Neural cell (in vitro differentiated cells): ENCODE results near the gene SHC2. TPM values are rescaled to one million over a fixed set of nuclear protein-coding genes. Genes with fewer than 3 reads are reported as not detected.

Experiments used
- H2AFZ ChIP-seq: fragments of 200-600, 300-800 bp; sonication (generic), shearing (Covaris generic); 2 replicates; pipeline ENCODE4 v1.6.0; 2014; ENCODE audit warnings: low read depth, mild to moderate bottlenecking, antibody characterized with exemption, low read length, moderate library complexity
- H3F3A ChIP-seq: fragments of 200-600 bp; shearing (Covaris generic); 2 replicates; pipeline ENCODE4 v1.6.1; 2016; ENCODE audit warnings: mild to moderate bottlenecking, moderate library complexity, mixed read lengths, antibody characterized with exemption, low read length; ENCODE audit not compliant: insufficient read depth, poor library complexity, severe bottlenecking
- H3K27ac ChIP-seq: fragments of 200-600, 300-800 bp; sonication (generic), shearing (Covaris generic); 2 replicates; pipeline ENCODE4 v1.5.1; 2014; ENCODE audit warnings: mild to moderate bottlenecking, low read length, moderate library complexity
- H3K27me3 ChIP-seq: fragments of 300-800, 200-600 bp; sonication (generic), shearing (Covaris generic); 2 replicates; pipeline ENCODE4 v1.6.0; 2014; ENCODE audit warnings: mild to moderate bottlenecking, low read depth, low read length, moderate library complexity; ENCODE audit not compliant: insufficient read depth
- H3K36me3 ChIP-seq: fragments of 300-800, 200-600 bp; sonication (generic), shearing (Covaris generic); 2 replicates; pipeline ENCODE4 v1.5.1; 2014; ENCODE audit warnings: mild to moderate bottlenecking, antibody characterized with exemption, low read length, moderate library complexity; ENCODE audit not compliant: insufficient read depth
- H3K4me2 ChIP-seq: fragments of 300-800, 200-600 bp; sonication (generic), shearing (Covaris generic); 2 replicates; pipeline ENCODE4 v1.6.0; 2014; ENCODE audit warnings: mild to moderate bottlenecking, low read length
- H3K4me3 ChIP-seq: fragments of 300-800, 200-600 bp; sonication (generic), shearing (Covaris generic); 2 replicates; pipeline ENCODE4 v1.5.1; 2014; ENCODE audit warnings: mild to moderate bottlenecking, low read length, moderate library complexity
- H3K79me2 ChIP-seq: fragments of 200-600 bp; shearing (Covaris generic); replicated peaks from 2 replicates; pipeline ENCODE4 v1.6.0; 2014; ENCODE audit warnings: mild to moderate bottlenecking, low read length, moderate library complexity; ENCODE audit not compliant: insufficient read depth
- H3K9ac ChIP-seq: fragments of 300-800, 200-600 bp; sonication (generic), shearing (Covaris generic); 2 replicates; pipeline ENCODE4 v1.6.1; 2016; ENCODE audit warnings: mild to moderate bottlenecking, low read length, mixed read lengths
- H3K9me2 ChIP-seq: fragments of 200-600 bp; shearing (Covaris generic); 2 replicates; pipeline ENCODE4 v1.6.1; 2016; ENCODE audit warnings: mild to moderate bottlenecking, low read length, mixed read lengths; ENCODE audit not compliant: insufficient read depth
- H3K9me3 ChIP-seq: fragments of 200-600, 300-800 bp; sonication (generic), shearing (Covaris generic); 2 replicates; pipeline ENCODE4 v1.6.1; 2016; ENCODE audit warnings: mild to moderate bottlenecking, mixed run types, low read length, moderate library complexity, mixed read lengths
- H4K20me1 ChIP-seq: fragments of 200-600 bp; shearing (Covaris generic); 2 replicates; pipeline ENCODE4 v1.6.1; 2016; ENCODE audit warnings: mild to moderate bottlenecking, mixed run types; ENCODE audit not compliant: insufficient read depth
- EP300 ChIP-seq: fragments of 450-650 bp; conservative IDR thresholded peaks from 2 replicates; pipeline ENCODE4 v1.6.1; 2014; ENCODE audit warnings: antibody characterized with exemption, mild to moderate bottlenecking, moderate library complexity; ENCODE audit not compliant: poor library complexity, severe bottlenecking
- EZH2 ChIP-seq: fragments of 200-600, 300-800 bp; shearing (Covaris generic), sonication (generic); IDR thresholded peaks from 2 replicates; pipeline ENCODE4 v1.6.1; 2014; ENCODE audit warnings: antibody characterized with exemption, low read length, borderline replicate concordance, mild to moderate bottlenecking; ENCODE audit not compliant: insufficient read depth, poor library complexity, severe bottlenecking
- MXI1 ChIP-seq: fragments of 450-650 bp; conservative IDR thresholded peaks from 2 replicates; pipeline ENCODE4 v1.6.1; 2014; ENCODE audit warnings: antibody characterized with exemption, mild to moderate bottlenecking; ENCODE audit not compliant: poor library complexity, severe bottlenecking
- POLR2AphosphoS5 ChIP-seq: IDR thresholded peaks from 2 replicates; pipeline ENCODE4 v1.6.1; 2012
- RAD21 ChIP-seq: fragments of 450-650 bp; conservative IDR thresholded peaks from 2 replicates; pipeline ENCODE4 v1.6.1; 2014; ENCODE audit warnings: antibody characterized with exemption, mild to moderate bottlenecking, moderate library complexity
- SMC3 ChIP-seq: fragments of 450-650 bp; conservative IDR thresholded peaks from 2 replicates; pipeline ENCODE4 v1.6.1; 2014; ENCODE audit warnings: antibody characterized with exemption, mild to moderate bottlenecking, moderate library complexity; ENCODE audit not compliant: poor library complexity
- TAF1 ChIP-seq: IDR thresholded peaks from 2 replicates; pipeline ENCODE4 v1.6.1; 2012; ENCODE audit warnings: low read depth
- polyA plus RNA-seq: library from polyadenylated mRNA; depleted of rRNA; stranded (reverse); fragments of >200 nt; gene quantifications from 2 replicates; pipeline ENCODE4 v1.2.3, GENCODE V29; 2014
- TF ChIP-seq, protein P1 (sequence below): IDR thresholded peaks from 2 replicates; pipeline ENCODE4 v1.6.1; 2012; ENCODE audit warnings: borderline replicate concordance
- TF ChIP-seq, protein P2 (sequence below): fragments of 450-650 bp; IDR thresholded peaks from 2 replicates; pipeline ENCODE4 v1.5.1; 2014; ENCODE audit warnings: antibody characterized with exemption, mild to moderate bottlenecking, moderate library complexity; ENCODE audit not compliant: poor library complexity, severe bottlenecking

SHC2 gene
- polyA plus RNA-seq, 1 donor from 2014 or later: 75.8 TPM

- H3K9ac ChIP-seq: no peak overlapping the region
- H3K27ac ChIP-seq: no peak overlapping the region
- H3K4me3 ChIP-seq: no peak overlapping the region
- no peaks in the 10 kb centered on the region for H3F3A ChIP-seq
- H4K20me1 ChIP-seq: no peaks in the 10 kb centered on the region
- no peak overlapping the region for H3K4me2 ChIP-seq
- no peaks in the 10 kb centered on the region for H3K9me2 ChIP-seq
- no peaks in the 10 kb centered on the region for H3K36me3 ChIP-seq
- no peaks in the 10 kb centered on the region for H3K79me2 ChIP-seq
- H2AFZ ChIP-seq: no peak overlapping the region
- no peaks in the 10 kb centered on the region for H3K9me3 ChIP-seq
- TF ChIP-seq SMC3 (no peak), MXI1 (no peak), EP300 (no peak), RAD21 (no peak), POLR2AphosphoS5 (no peak), TAF1 (no peak), EZH2 (no peak)
- TF ChIP-seq, protein P1, sequence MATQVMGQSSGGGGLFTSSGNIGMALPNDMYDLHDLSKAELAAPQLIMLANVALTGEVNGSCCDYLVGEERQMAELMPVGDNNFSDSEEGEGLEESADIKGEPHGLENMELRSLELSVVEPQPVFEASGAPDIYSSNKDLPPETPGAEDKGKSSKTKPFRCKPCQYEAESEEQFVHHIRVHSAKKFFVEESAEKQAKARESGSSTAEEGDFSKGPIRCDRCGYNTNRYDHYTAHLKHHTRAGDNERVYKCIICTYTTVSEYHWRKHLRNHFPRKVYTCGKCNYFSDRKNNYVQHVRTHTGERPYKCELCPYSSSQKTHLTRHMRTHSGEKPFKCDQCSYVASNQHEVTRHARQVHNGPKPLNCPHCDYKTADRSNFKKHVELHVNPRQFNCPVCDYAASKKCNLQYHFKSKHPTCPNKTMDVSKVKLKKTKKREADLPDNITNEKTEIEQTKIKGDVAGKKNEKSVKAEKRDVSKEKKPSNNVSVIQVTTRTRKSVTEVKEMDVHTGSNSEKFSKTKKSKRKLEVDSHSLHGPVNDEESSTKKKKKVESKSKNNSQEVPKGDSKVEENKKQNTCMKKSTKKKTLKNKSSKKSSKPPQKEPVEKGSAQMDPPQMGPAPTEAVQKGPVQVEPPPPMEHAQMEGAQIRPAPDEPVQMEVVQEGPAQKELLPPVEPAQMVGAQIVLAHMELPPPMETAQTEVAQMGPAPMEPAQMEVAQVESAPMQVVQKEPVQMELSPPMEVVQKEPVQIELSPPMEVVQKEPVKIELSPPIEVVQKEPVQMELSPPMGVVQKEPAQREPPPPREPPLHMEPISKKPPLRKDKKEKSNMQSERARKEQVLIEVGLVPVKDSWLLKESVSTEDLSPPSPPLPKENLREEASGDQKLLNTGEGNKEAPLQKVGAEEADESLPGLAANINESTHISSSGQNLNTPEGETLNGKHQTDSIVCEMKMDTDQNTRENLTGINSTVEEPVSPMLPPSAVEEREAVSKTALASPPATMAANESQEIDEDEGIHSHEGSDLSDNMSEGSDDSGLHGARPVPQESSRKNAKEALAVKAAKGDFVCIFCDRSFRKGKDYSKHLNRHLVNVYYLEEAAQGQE: no peak
- TF ChIP-seq, protein P2, sequence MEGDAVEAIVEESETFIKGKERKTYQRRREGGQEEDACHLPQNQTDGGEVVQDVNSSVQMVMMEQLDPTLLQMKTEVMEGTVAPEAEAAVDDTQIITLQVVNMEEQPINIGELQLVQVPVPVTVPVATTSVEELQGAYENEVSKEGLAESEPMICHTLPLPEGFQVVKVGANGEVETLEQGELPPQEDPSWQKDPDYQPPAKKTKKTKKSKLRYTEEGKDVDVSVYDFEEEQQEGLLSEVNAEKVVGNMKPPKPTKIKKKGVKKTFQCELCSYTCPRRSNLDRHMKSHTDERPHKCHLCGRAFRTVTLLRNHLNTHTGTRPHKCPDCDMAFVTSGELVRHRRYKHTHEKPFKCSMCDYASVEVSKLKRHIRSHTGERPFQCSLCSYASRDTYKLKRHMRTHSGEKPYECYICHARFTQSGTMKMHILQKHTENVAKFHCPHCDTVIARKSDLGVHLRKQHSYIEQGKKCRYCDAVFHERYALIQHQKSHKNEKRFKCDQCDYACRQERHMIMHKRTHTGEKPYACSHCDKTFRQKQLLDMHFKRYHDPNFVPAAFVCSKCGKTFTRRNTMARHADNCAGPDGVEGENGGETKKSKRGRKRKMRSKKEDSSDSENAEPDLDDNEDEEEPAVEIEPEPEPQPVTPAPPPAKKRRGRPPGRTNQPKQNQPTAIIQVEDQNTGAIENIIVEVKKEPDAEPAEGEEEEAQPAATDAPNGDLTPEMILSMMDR: no peak
- no peaks in the 10 kb centered on the region for H3K27me3 ChIP-seq
Measured at GRCh38 chr19:401866-402511, 58.8 kb downstream of the SHC2 start.

GRCh38 chr19:400976-401865 is 59.6 kb downstream of the SHC2 start:
- H3F3A ChIP-seq: no peaks in the 10 kb centered on the region
- H3K79me2 ChIP-seq: no peaks in the 10 kb centered on the region
- no peak overlapping the region for H3K4me2 ChIP-seq
- no peaks in the 10 kb centered on the region for H3K36me3 ChIP-seq
- no peak overlapping the region for H3K27ac ChIP-seq
- no peaks in the 10 kb centered on the region for H3K9me2 ChIP-seq
- no peaks in the 10 kb centered on the region for H4K20me1 ChIP-seq
- no peak overlapping the region for H3K4me3 ChIP-seq
- H3K9me3 ChIP-seq: no peaks in the 10 kb centered on the region
- no peak overlapping the region for H3K9ac ChIP-seq
- H3K27me3 ChIP-seq: no peaks in the 10 kb centered on the region
- no peak for TF ChIP-seq EZH2
- no peak for TF ChIP-seq RAD21
- TF ChIP-seq TAF1: no peak
- TF ChIP-seq SMC3: no peak
- TF ChIP-seq MXI1: no peak
- TF ChIP-seq, protein P1: no peak
- TF ChIP-seq EP300: no peak
- no peak for TF ChIP-seq POLR2AphosphoS5
- TF ChIP-seq, protein P2: no peak
- H2AFZ ChIP-seq: no peak overlapping the region
